GM12864 (cell line): ENCODE measurements around the gene ERCC8.

Experiments
- DNase-seq: peaks from one replicate; pipeline ENCODE4 v3.0.0-alpha.2; 2011; ENCODE audit warnings: low read depth
- H3K4me3 ChIP-seq: 2 replicates; pipeline ENCODE4 v1.5.1; 2011; ENCODE audit warnings: mild to moderate bottlenecking, low read depth, low read length, control low read depth
- CTCF ChIP-seq: IDR thresholded peaks from 2 replicates; pipeline ENCODE4 v1.5.1; 2011; ENCODE audit warnings: low read depth, mild to moderate bottlenecking, moderate library complexity, low read length, control low read depth, inconsistent platforms; ENCODE audit errors: missing control alignments

ERCC8 gene

GRCh38 chr5:60852940-60853339 lies 91.9 kb downstream of the ERCC8 start:
- no peak for DNase-seq
- no peak overlapping the region for H3K4me3 ChIP-seq
- no peak for TF ChIP-seq CTCF

- no peak for TF ChIP-seq CTCF
- no peak overlapping the region for H3K4me3 ChIP-seq
- DNase-seq: no peak
These were observed 92.6 kb downstream of the ERCC8 start for GRCh38 chr5:60852317-60852716.

- no peak for DNase-seq
- no peak for TF ChIP-seq CTCF
- no peak overlapping the region for H3K4me3 ChIP-seq
These were observed 93.2 kb downstream of the ERCC8 start for GRCh38 chr5:60851626-60852025.

- TF ChIP-seq CTCF: no peak
- H3K4me3 ChIP-seq: no peak overlapping the region
- no peak for DNase-seq
These were observed 98.6 kb downstream of the ERCC8 start for GRCh38 chr5:60846298-60846697.

- DNase-seq: no peak
- TF ChIP-seq CTCF: peak; percentile 20
- peak within 1 kb of the TSS; percentile 81 for H3K4me3 ChIP-seq
These were observed 100.6 kb downstream of the ERCC8 start, which contains the start of gene ELOVL7 for GRCh38 chr5:60843936-60844905. ELOVL7 (minus strand) TSS chr5:60844269; CDS start chr5:60787397, 56,872 bp downstream.

- no peak for DNase-seq
- no peak for TF ChIP-seq CTCF
- H3K4me3 ChIP-seq: peak overlapping the region; percentile 81
These were observed 101.4 kb downstream of the ERCC8 start for GRCh38 chr5:60843386-60843935.
